ENCODE measurements around the gene TBC1D1.

DNA sequence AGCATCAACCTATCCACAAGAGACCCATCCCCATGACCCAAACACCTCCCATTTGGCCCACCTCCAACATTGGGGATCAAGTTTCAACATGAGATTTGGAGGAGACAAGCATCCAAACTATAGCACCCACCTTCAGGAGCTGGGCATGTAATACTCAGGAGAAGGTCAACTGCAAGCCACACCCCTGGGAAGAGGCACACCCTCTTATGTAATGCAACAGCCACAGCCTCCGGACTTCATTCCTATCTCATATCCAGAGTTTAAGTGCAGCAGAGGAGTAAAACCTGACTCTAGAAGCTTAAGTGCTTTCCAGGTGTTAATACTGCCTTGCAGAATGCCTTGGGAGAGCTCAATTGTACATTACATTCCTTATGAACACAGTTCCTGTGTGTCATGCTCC lies 266.7 kb downstream of the TBC1D1 start:
- TF ChIP-seq CTCF (conservative IDR thresholded peaks at IDR 0.05 in 1 of 2, IDR thresholded peaks at IDR 0.05 in 1 of 2; ENCODE audit: low read depth in 1 of 2, low read length in 2 of 2) (no peak), EZH2 (IDR thresholded peaks at IDR 0.05; ENCODE audit: low read length, missing control alignments) (no peak)
